Measurements from ENCODE around the gene DEDD. TPM values are rescaled to one million over a fixed set of nuclear protein-coding genes. Genes with fewer than 3 reads are reported as not detected.

Gene DEDD
- total and polyA plus RNA-seq, 2 of the 13 experiments (the other 11 are each of a cell fraction or from before 2014, with no cell fraction given): 12.6 to 27.8 TPM

GRCh38 chr1:161098210-161099068, 34.0 kb downstream of the DEDD start, which contains the start of gene KLHDC9 (continued):
- TF ChIP-seq ZBTB3 (CRISPR knock-in tag; IDR thresholded peaks at IDR 0.05; ENCODE audit: borderline replicate concordance, low read depth) (no peak), SMARCE1 (IDR thresholded peaks at IDR 0.05; ENCODE audit: borderline replicate concordance) (no peak), NFE2L1 (CRISPR knock-in tag; IDR thresholded peaks at IDR 0.05; ENCODE audit: borderline replicate concordance) (no peak), PHB2 (IDR thresholded peaks at IDR 0.05; ENCODE audit: partially characterized antibody) (no peak), TIGD3 (CRISPR knock-in tag; IDR thresholded peaks at IDR 0.05; ENCODE audit: borderline replicate concordance) (no peak), ZNF264 (CRISPR knock-in tag; IDR thresholded peaks at IDR 0.05) (no peak), ZNF800 (CRISPR knock-in tag; IDR thresholded peaks at IDR 0.05) (no peak), POLR2G (IDR thresholded peaks at IDR 0.05; ENCODE audit: low read depth, low read length) (no peak), ZNF30 (CRISPR knock-in tag; IDR thresholded peaks at IDR 0.05) (no peak), MXD4 (CRISPR knock-in tag; IDR thresholded peaks at IDR 0.05) (no peak), SOX5 (CRISPR knock-in tag; IDR thresholded peaks at IDR 0.05; ENCODE audit: borderline replicate concordance) (no peak), CAMTA2 (CRISPR knock-in tag; IDR thresholded peaks at IDR 0.05; ENCODE audit: borderline replicate concordance) (no peak), ZNF720 (CRISPR knock-in tag; IDR thresholded peaks at IDR 0.05) (no peak), HNF4A (CRISPR knock-in tag; IDR thresholded peaks at IDR 0.05) (no peak), ZSCAN12 (CRISPR knock-in tag; IDR thresholded peaks at IDR 0.05) (no peak), ZNF674 (CRISPR knock-in tag; IDR thresholded peaks at IDR 0.05; ENCODE audit: low read depth) (no peak), SAP130 (CRISPR knock-in tag; IDR thresholded peaks at IDR 0.05; ENCODE audit: low read depth) (peak; percentile 89), TCF7 (IDR thresholded peaks at IDR 0.05; ENCODE audit: low read depth) (no peak), ZNF20 (CRISPR knock-in tag; IDR thresholded peaks at IDR 0.05) (no peak), ZBTB33 (CRISPR knock-in tag; IDR thresholded peaks at IDR 0.05) (no peak), YEATS2 (CRISPR knock-in tag; IDR thresholded peaks at IDR 0.05; ENCODE audit: borderline replicate concordance) (no peak), NFYB (CRISPR knock-in tag; IDR thresholded peaks at IDR 0.05) (no peak), E2F1 (CRISPR knock-in tag; IDR thresholded peaks at IDR 0.05) (no peak), ZNF382 (CRISPR knock-in tag; IDR thresholded peaks at IDR 0.05; ENCODE audit: borderline replicate concordance) (no peak), NFKBIZ (CRISPR knock-in tag; IDR thresholded peaks at IDR 0.05) (no peak), ZNF558 (CRISPR knock-in tag; IDR thresholded peaks at IDR 0.05; ENCODE audit: borderline replicate concordance) (no peak)

Data from HepG2 (cell line).